Astrocyte (in vitro differentiated cells and primary cell): ENCODE measurements around the gene MCF2L. TPM values are rescaled to one million over a fixed set of nuclear protein-coding genes. Genes with fewer than 3 reads are reported as not detected.

Source experiments
- DNase-seq: peaks from one replicate; pipeline ENCODE4 v3.0.0-alpha.2; 2010; ENCODE audit warnings: low read depth
- FAIRE-seq: peaks from 2 replicates; lab custom pipeline; 2011; peaks lifted over from hg19 to GRCh38; lab: Jason Lieb, UNC
- H2AFZ ChIP-seq: 2 replicates; pipeline ENCODE4 v1.6.0; 2012; ENCODE audit warnings: low read depth, low read length, inconsistent platforms
- H3K27ac ChIP-seq: 2 replicates; pipeline ENCODE4 v1.5.1; 2011; ENCODE audit warnings: low read depth, low read length, inconsistent platforms
- H3K27me3 ChIP-seq: 2 replicates; pipeline ENCODE4 v1.6.0; 2011; ENCODE audit warnings: low read length, inconsistent platforms; ENCODE audit not compliant: insufficient read depth
- H3K36me3 ChIP-seq: 2 replicates; pipeline ENCODE4 v1.5.1; 2011; ENCODE audit warnings: low read length, inconsistent platforms; ENCODE audit not compliant: insufficient read depth
- H3K4me1 ChIP-seq: 2 replicates; pipeline ENCODE4 v1.5.1; 2011; ENCODE audit warnings: low read length, inconsistent platforms; ENCODE audit not compliant: insufficient read depth
- H3K4me2 ChIP-seq: 2 replicates; pipeline ENCODE4 v1.6.0; 2012; ENCODE audit warnings: low read length, inconsistent platforms
- H3K4me3 ChIP-seq: 2 replicates; pipeline ENCODE4 v1.5.1; 2011; ENCODE audit warnings: low read depth, mild to moderate bottlenecking, low read length, inconsistent platforms; ENCODE audit not compliant: insufficient read depth
- H3K79me2 ChIP-seq: 2 replicates; pipeline ENCODE4 v1.6.0; 2012; ENCODE audit warnings: mild to moderate bottlenecking, low read length, inconsistent platforms; ENCODE audit not compliant: insufficient read depth
- H3K9ac ChIP-seq: 2 replicates; pipeline ENCODE4 v1.6.0; 2012; ENCODE audit warnings: mild to moderate bottlenecking, low read length, inconsistent platforms
- H3K9me3 ChIP-seq: 2 replicates; pipeline ENCODE4 v1.5.1; 2012; ENCODE audit warnings: low read depth, mild to moderate bottlenecking, low read length, inconsistent platforms; ENCODE audit not compliant: insufficient read depth
- H4K20me1 ChIP-seq: 2 replicates; pipeline ENCODE4 v1.6.0; 2012; ENCODE audit warnings: low read length, inconsistent platforms; ENCODE audit not compliant: insufficient read depth
- H3K27ac Mint-ChIP-seq: one replicate; pipeline ENCODE4 v1.8.0; 2021; ENCODE audit warnings: mild to moderate bottlenecking, mixed read lengths; ENCODE audit not compliant: unreplicated experiment
- H3K27me3 Mint-ChIP-seq: one replicate; pipeline ENCODE4 v1.8.0; 2021; ENCODE audit warnings: low read depth, mixed read lengths; ENCODE audit not compliant: unreplicated experiment
- H3K36me3 Mint-ChIP-seq: one replicate; pipeline ENCODE4 v1.8.0; 2021; ENCODE audit warnings: low read depth, mixed read lengths; ENCODE audit not compliant: unreplicated experiment
- H3K4me1 Mint-ChIP-seq: one replicate; pipeline ENCODE4 v1.8.0; 2021; ENCODE audit warnings: low read depth, mixed read lengths; ENCODE audit not compliant: unreplicated experiment
- H3K4me3 Mint-ChIP-seq: one replicate; pipeline ENCODE4 v1.8.0; 2021; ENCODE audit warnings: mild to moderate bottlenecking, moderate library complexity, mixed read lengths; ENCODE audit not compliant: unreplicated experiment
- H3K9me3 Mint-ChIP-seq: one replicate; pipeline ENCODE4 v1.8.0; 2021; ENCODE audit warnings: mild to moderate bottlenecking, mixed read lengths; ENCODE audit not compliant: unreplicated experiment
- EZH2 ChIP-seq: IDR thresholded peaks from 2 replicates; pipeline ENCODE4 v1.6.1; 2012; ENCODE audit warnings: mild to moderate bottlenecking, low read length, inconsistent platforms; ENCODE audit not compliant: insufficient read depth
- total RNA-seq: library from RNA; stranded (reverse); gene quantifications from 2 replicates; pipeline ENCODE4 v1.2.1, GENCODE V29; 2021
- TF ChIP-seq, protein P1 (sequence below): IDR thresholded peaks from 2 replicates; pipeline ENCODE4 v1.5.1; 2011; ENCODE audit warnings: low read depth, mild to moderate bottlenecking, inconsistent platforms, low read length, moderate library complexity; ENCODE audit not compliant: insufficient read depth

MCF2L gene
- total RNA-seq, 1 donor from 2014 or later, result 3.4 TPM

DNA sequence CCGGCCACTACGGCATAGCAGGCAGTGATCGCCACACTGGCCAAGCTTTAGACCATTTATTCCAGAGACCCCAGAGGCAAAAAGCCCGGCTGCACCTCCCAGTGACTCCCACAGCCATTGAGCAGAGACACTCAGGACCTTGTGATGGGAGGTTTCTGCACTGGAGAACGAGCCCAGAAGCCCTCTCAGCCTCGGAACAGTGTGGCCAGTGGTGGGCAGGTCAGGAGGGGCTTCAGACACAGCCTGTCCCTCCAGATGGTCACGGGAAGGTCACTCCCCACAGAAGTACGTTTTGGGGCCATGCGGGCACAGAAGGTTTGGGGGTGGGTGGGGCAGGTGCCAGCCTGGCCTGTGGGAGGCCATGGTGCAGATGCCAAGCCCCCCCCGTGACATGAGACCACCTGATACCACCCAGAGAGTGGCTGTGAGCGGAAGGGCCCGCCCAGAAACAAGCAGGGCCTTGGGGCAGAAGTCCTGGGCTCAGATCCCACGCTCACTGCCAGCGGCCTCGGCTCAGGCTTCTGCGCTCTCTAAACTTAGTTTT lies 153.0 kb downstream of the MCF2L start:
- H3K4me3 Mint-ChIP-seq, result no peak overlapping the region
- Histone ChIP-seq H3K36me3 (no peaks in the 10 kb centered on the region), H3K27ac (no peak overlapping the region), H3K9me3 (no peaks in the 10 kb centered on the region), H2AFZ (no peak overlapping the region), H4K20me1 (no peaks in the 10 kb centered on the region), H3K79me2 (no peaks in the 10 kb centered on the region), H3K9ac (no peak overlapping the region), H3K4me3 (no peak overlapping the region), H3K4me1 (no peaks in the 10 kb centered on the region), H3K4me2 (no peak overlapping the region), H3K27me3 (peaks cover 8% of the 10 kb centered on the region)
- FAIRE-seq (no peak), DNase-seq (no peak)
- no peak overlapping the region for H3K27ac Mint-ChIP-seq
- TF ChIP-seq, protein P1, sequence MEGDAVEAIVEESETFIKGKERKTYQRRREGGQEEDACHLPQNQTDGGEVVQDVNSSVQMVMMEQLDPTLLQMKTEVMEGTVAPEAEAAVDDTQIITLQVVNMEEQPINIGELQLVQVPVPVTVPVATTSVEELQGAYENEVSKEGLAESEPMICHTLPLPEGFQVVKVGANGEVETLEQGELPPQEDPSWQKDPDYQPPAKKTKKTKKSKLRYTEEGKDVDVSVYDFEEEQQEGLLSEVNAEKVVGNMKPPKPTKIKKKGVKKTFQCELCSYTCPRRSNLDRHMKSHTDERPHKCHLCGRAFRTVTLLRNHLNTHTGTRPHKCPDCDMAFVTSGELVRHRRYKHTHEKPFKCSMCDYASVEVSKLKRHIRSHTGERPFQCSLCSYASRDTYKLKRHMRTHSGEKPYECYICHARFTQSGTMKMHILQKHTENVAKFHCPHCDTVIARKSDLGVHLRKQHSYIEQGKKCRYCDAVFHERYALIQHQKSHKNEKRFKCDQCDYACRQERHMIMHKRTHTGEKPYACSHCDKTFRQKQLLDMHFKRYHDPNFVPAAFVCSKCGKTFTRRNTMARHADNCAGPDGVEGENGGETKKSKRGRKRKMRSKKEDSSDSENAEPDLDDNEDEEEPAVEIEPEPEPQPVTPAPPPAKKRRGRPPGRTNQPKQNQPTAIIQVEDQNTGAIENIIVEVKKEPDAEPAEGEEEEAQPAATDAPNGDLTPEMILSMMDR, result no peak
- no peak for TF ChIP-seq EZH2
- H3K9me3 Mint-ChIP-seq, result no peaks in the 10 kb centered on the region
- H3K4me1 Mint-ChIP-seq, result peaks cover 3% of the 10 kb centered on the region
- H3K36me3 Mint-ChIP-seq, result no peaks in the 10 kb centered on the region
- H3K27me3 Mint-ChIP-seq, result peaks cover 53% of the 10 kb centered on the region

DNA sequence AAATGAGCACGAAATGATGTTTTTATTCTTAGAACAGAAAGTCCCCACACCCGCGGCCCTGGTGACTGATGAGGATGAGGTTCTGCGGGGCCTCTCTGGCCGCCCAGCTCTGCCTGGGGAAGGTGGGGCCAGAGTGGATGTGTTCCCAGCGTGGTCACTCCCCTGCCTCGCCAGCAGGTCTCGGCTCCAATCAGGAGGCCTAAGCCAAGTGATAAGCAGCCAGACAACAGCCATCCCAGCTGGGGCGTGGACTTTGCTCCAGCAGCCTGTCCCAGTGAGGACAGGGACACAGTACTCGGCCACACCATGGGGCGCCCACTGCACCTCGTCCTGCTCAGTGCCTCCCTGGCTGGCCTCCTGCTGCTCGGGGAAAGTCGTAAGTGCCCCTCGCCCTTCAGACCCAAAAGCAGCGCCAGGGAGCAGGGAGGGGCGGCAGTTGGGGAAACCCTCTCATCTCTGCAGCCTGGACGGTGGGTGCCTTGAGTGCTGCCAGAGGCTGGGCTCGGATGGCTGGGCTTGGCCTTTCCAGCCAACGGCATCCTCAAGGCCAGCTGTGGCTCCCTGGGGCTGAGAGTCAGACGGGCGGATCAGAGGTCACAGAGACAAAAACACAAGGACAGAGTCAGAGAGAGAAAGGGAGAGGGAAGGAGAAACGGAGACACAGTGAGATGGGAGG lies 153.7 kb downstream of the MCF2L start, which contains the start of gene F10:
F10 (plus strand) TSS at position 250 of the 676 bp plus-strand sequence; CDS start at position 307, 57 bp downstream.
- no peaks in the 10 kb centered on the region for H3K36me3 Mint-ChIP-seq
- Histone ChIP-seq H3K27ac (no peak within 1 kb of the TSS), H3K4me1 (no peaks in the 10 kb centered on the region), H4K20me1 (no peaks in the 10 kb centered on the region), H3K9me3 (no peaks in the 10 kb centered on the region), H3K79me2 (no peaks in the 10 kb centered on the region), H2AFZ (peak within 1 kb of the TSS; percentile 50), H3K36me3 (no peaks in the 10 kb centered on the region), H3K4me2 (peak within 1 kb of the TSS; percentile 25), H3K9ac (peak within 1 kb of the TSS; percentile 10), H3K4me3 (no peak within 1 kb of the TSS), H3K27me3 (peaks cover 6% of the 10 kb centered on the region)
- TF ChIP-seq EZH2, result no peak
- TF ChIP-seq, protein P1, result no peak
- peaks cover 56% of the 10 kb centered on the region for H3K27me3 Mint-ChIP-seq
- H3K4me3 Mint-ChIP-seq, result no peak within 1 kb of the TSS
- peak within 1 kb of the TSS; percentile 42 for H3K27ac Mint-ChIP-seq
- FAIRE-seq (peak; percentile 9), DNase-seq (no peak)
- no peaks in the 10 kb centered on the region for H3K9me3 Mint-ChIP-seq
- H3K4me1 Mint-ChIP-seq, result no peaks in the 10 kb centered on the region
